Ectodermal cell (in vitro differentiated cells): ENCODE data around the gene SLC24A3.

Source experiments
- H3K27ac ChIP-seq: 2 replicates; pipeline ENCODE4 v1.7.0; 2013; ENCODE audit warnings: mild to moderate bottlenecking, low read depth, low read length; ENCODE audit not compliant: insufficient read depth, poor library complexity, severe bottlenecking
- H3K27me3 ChIP-seq: 2 replicates; pipeline ENCODE4 v1.7.0; 2013; ENCODE audit warnings: mild to moderate bottlenecking, low read length; ENCODE audit not compliant: insufficient read depth, control insufficient read depth, poor library complexity, severe bottlenecking
- H3K36me3 ChIP-seq: one replicate; pipeline ENCODE4 v1.7.0; 2013; ENCODE audit warnings: low read length; ENCODE audit not compliant: control insufficient read depth, insufficient read depth
- H3K4me1 ChIP-seq: one replicate; pipeline ENCODE4 v1.7.0; 2013; ENCODE audit warnings: low read length; ENCODE audit not compliant: control insufficient read depth, insufficient read depth
- H3K4me3 ChIP-seq: 2 replicates; pipeline ENCODE4 v1.7.0; 2013; ENCODE audit warnings: low read depth, low read length, control low read depth; ENCODE audit not compliant: insufficient read depth
- H3K9me3 ChIP-seq: 2 replicates; pipeline ENCODE4 v1.7.0; 2013; ENCODE audit warnings: mild to moderate bottlenecking, low read length, moderate library complexity; ENCODE audit not compliant: control insufficient read depth
- WGBS, 2 experiments: methylation state at CpG; one replicate each; pipeline ENCODE4 v1.1.7; 2013; ENCODE audit warnings: missing lambda C conversion rate in 2 of 2; 5-methylcytosine and 5-hydroxymethylcytosine counted together

Gene SLC24A3

GRCh38 chr20:19502169-19502568, 289.7 kb downstream of the SLC24A3 start:
- Histone ChIP-seq H3K9me3 (no peaks in the 10 kb centered on the region), H3K27ac (no peak overlapping the region), H3K36me3 (no peaks in the 10 kb centered on the region), H3K27me3 (no peaks in the 10 kb centered on the region), H3K4me1 (no peaks in the 10 kb centered on the region), H3K4me3 (no peak overlapping the region)
- 88 to 95% methylated on average over 5 of the region's 5 CpGs for WGBS, 2 experiments

GRCh38 chr20:19504251-19504650, 291.8 kb downstream of the SLC24A3 start:
- Histone ChIP-seq H3K4me3 (no peak overlapping the region), H3K27me3 (no peaks in the 10 kb centered on the region)

DNA sequence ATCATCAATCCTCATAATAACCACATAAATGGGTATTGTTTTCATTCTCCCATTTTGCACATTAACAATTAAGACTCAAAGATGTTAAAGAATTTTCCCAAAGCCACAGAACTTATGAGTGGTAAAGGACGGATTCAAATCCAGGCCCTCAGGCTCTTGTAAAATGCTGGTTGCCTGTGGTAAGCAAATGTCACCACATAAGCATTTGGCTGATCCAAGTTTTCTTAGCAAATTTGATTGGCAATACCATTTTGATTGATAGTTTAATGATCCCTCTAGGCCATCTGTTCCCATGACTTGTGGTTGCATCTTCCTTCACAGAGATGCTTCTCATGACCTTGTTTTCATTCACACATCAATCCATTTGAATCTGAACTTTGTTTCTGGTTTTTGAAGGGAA, 293.6 kb downstream of the SLC24A3 start:
- Histone ChIP-seq H3K27ac (no peak overlapping the region), H3K4me3 (no peak overlapping the region), H3K4me1 (no peaks in the 10 kb centered on the region), H3K36me3 (no peaks in the 10 kb centered on the region), H3K27me3 (no peaks in the 10 kb centered on the region), H3K9me3 (no peaks in the 10 kb centered on the region)
- WGBS, 2 experiments, result 85 to 91% methylated on average over 1 of the region's 1 CpG

More at GRCh38 chr20:19504251-19504650, 291.8 kb downstream of the SLC24A3 start:
- no peak overlapping the region for H3K27ac ChIP-seq
- H3K9me3 ChIP-seq, result no peaks in the 10 kb centered on the region
- no peaks in the 10 kb centered on the region for H3K36me3 ChIP-seq
- no peaks in the 10 kb centered on the region for H3K4me1 ChIP-seq

- 90 to 91% methylated on average over 5 of the region's 5 CpGs for WGBS, 2 experiments
- no peak overlapping the region for H3K4me3 ChIP-seq
- no peaks in the 10 kb centered on the region for H3K36me3 ChIP-seq
- H3K27ac ChIP-seq, result no peak overlapping the region
- peaks cover 17% of the 10 kb centered on the region for H3K4me1 ChIP-seq
- H3K9me3 ChIP-seq, result no peaks in the 10 kb centered on the region
- H3K27me3 ChIP-seq, result no peaks in the 10 kb centered on the region
These were observed 296.0 kb downstream of the SLC24A3 start for GRCh38 chr20:19508449-19508848.

- no peak overlapping the region for H3K27ac ChIP-seq
- H3K9me3 ChIP-seq, result no peaks in the 10 kb centered on the region
- H3K4me3 ChIP-seq, result no peak overlapping the region
- WGBS, 2 experiments, result 91 to 95% methylated on average over 2 of the region's 2 CpGs
- H3K36me3 ChIP-seq, result no peaks in the 10 kb centered on the region
- peaks cover 22% of the 10 kb centered on the region for H3K4me1 ChIP-seq
- H3K27me3 ChIP-seq, result no peaks in the 10 kb centered on the region
These were observed 298.2 kb downstream of the SLC24A3 start for GRCh38 chr20:19510611-19511010.

DNA sequence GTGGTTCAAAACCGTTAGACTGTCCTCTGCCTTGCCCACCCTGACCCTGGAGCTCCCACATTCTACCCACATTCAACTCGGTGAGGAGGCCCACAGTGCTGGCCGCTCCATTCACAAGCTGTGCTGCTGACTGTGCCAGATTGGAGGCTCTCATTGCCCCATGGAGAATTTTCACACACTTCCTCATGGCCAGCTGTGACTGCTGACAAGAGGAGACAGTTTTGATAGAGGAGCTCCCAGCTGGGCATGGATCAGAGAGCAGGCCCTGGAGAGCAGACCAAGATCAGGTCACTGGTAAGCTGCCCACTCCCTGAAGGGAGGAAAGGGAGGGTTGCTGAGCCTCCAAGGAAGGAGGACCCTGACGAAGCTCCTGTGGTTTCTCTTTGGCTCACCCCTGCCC, 299.5 kb downstream of the SLC24A3 start:
- Histone ChIP-seq H3K27me3 (no peaks in the 10 kb centered on the region), H3K27ac (no peak overlapping the region), H3K4me1 (peaks cover 22% of the 10 kb centered on the region), H3K4me3 (no peak overlapping the region), H3K36me3 (no peaks in the 10 kb centered on the region), H3K9me3 (no peaks in the 10 kb centered on the region)
- WGBS, 2 experiments, result 88 to 94% methylated on average over 4 of the region's 4 CpGs

DNA sequence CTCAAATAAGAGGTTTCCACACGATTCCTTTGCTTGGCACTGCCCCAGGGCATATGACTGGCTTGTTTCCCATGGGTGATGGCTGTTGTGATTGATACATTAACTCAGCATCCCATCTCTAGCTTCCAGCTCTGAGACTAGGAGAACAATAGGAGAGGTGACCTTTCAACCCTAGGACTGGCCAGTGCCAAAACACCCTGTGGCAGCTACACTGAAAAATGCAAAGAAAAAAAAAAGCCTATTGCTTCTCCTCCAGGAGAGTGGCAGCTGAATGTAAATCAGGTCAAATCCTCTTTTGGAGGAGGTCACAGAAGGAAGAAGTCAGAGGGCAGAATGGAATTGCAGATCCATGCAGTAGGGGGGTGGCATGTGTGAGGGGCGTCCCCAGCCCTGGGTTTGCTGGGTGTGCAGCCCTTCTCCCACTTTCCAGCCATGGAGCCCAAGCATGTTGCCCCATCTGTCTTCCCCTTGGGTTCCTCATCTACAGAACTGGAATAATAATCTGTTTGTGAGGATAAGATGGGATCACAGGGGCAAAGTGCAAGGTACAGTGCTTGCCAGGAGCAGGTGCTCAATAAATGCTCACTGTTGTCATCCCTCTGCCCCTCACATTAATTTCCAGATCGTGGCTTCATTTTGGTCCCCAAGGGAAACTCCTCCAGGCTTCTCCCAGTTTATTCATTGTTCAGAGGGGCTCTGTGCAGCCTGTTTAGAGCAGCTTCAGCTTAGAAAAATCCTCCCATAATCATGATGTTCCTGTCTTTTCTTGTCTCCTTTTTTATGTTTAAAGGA, 300.6 kb downstream of the SLC24A3 start:
- H3K9me3 ChIP-seq, result no peaks in the 10 kb centered on the region
- peaks cover 22% of the 10 kb centered on the region for H3K4me1 ChIP-seq
- H3K4me3 ChIP-seq, result no peak overlapping the region
- H3K27ac ChIP-seq, result peak overlapping the region; percentile 41
- 73 to 81% methylated on average over 3 of the region's 3 CpGs for WGBS, 2 experiments
- H3K27me3 ChIP-seq, result no peaks in the 10 kb centered on the region
- no peaks in the 10 kb centered on the region for H3K36me3 ChIP-seq

DNA sequence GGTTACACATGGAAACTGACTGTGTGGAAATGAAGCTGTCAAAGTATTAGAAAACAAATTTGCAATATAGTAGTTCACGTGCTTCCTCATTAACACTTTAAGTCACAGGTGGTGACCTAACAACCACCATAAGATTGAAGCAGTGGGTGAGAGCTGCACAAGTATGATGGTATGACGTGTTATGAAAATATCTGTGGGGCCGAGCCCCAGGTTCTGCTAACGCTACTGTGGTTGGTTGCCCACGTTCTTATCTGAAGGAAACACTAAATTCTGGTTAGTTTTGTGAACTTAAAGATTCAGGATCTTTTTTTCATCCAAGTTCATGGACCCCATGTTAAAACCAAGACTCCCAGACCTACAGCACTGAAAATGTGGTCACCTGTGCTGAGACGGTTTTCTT, 302.6 kb downstream of the SLC24A3 start:
- no peak overlapping the region for H3K27ac ChIP-seq
- H3K36me3 ChIP-seq, result no peaks in the 10 kb centered on the region
- H3K4me3 ChIP-seq, result no peak overlapping the region
- 95 to 96% methylated on average over 6 of the region's 6 CpGs for WGBS, 2 experiments
- no peaks in the 10 kb centered on the region for H3K9me3 ChIP-seq
- no peaks in the 10 kb centered on the region for H3K27me3 ChIP-seq
- H3K4me1 ChIP-seq, result peaks cover 22% of the 10 kb centered on the region

GRCh38 chr20:19519466-19519865, 307.0 kb downstream of the SLC24A3 start:
- H3K36me3 ChIP-seq, result no peaks in the 10 kb centered on the region
- H3K4me3 ChIP-seq, result no peak overlapping the region
- no peaks in the 10 kb centered on the region for H3K27me3 ChIP-seq
- no peaks in the 10 kb centered on the region for H3K4me1 ChIP-seq
- H3K27ac ChIP-seq, result no peak overlapping the region
- H3K9me3 ChIP-seq, result no peaks in the 10 kb centered on the region
- WGBS, 2 experiments, result 88 to 100% methylated on average over 1 of the region's 1 CpG

DNA sequence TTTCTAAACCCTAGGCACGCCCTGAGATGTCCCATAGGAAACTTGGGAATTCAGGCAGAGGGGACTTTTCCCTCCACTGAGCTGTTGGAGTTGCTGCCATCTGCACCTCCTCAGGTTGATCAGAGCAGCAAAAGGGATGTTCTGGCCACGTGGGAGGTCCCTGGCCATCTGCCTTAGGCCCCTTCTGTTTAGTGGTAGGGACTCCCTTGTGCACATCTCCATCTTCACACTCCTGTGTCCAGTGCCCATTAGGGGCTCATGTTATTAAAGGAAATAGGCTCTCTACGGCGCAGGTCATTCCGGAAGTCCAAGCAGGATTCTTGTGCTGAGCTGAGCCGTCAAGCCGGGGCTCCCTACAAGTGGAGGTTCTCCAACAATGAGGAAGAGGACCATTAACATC, 307.8 kb downstream of the SLC24A3 start:
- H3K27me3 ChIP-seq, result no peaks in the 10 kb centered on the region
- no peaks in the 10 kb centered on the region for H3K36me3 ChIP-seq
- H3K27ac ChIP-seq, result no peak overlapping the region
- no peak overlapping the region for H3K4me3 ChIP-seq
- no peaks in the 10 kb centered on the region for H3K4me1 ChIP-seq
- 92 to 93% methylated on average over 7 of the region's 7 CpGs for WGBS, 2 experiments
- H3K9me3 ChIP-seq, result no peaks in the 10 kb centered on the region
